Neural progenitor cell (in vitro differentiated cells): ENCODE results near the gene KRT3. TPM values are rescaled to one million over a fixed set of nuclear protein-coding genes. Genes with fewer than 3 reads are reported as not detected.

Experiments used
- DNase-seq: peaks from one replicate; pipeline ENCODE4 v3.0.0-alpha.2; 2016; ENCODE audit warnings: low spot score
- H2AFZ ChIP-seq: fragments of 200-600 bp; sonication (generic); replicated peaks from 2 replicates; pipeline ENCODE4 v1.6.1; 2016; ENCODE audit warnings: antibody characterized with exemption
- H3F3A ChIP-seq: fragments of 200-600 bp; sonication (generic); 2 replicates; pipeline ENCODE4 v1.6.1; 2016; ENCODE audit warnings: antibody characterized with exemption, low read depth
- H3K27ac ChIP-seq: fragments of 200-600 bp; sonication (generic); 2 replicates; pipeline ENCODE4 v1.5.1; 2016; ENCODE audit warnings: mild to moderate bottlenecking
- H3K27me3 ChIP-seq: fragments of 200-600 bp; sonication (generic); 2 replicates; pipeline ENCODE4 v1.6.1; 2016; ENCODE audit warnings: mild to moderate bottlenecking, moderate library complexity
- H3K36me3 ChIP-seq: fragments of 200-600 bp; sonication (generic); 2 replicates; pipeline ENCODE4 v1.5.1; 2016
- H3K4me1 ChIP-seq: fragments of 200-600 bp; sonication (generic); 2 replicates; pipeline ENCODE4 v1.6.1; 2016; ENCODE audit warnings: mixed run types
- H3K4me2 ChIP-seq: fragments of 200-600 bp; sonication (generic); 2 replicates; pipeline ENCODE4 v1.6.1; 2016
- H3K4me3 ChIP-seq: fragments of 200-600 bp; sonication (generic); 2 replicates; pipeline ENCODE4 v1.5.1; 2016
- H3K79me2 ChIP-seq: fragments of 200-600 bp; sonication (generic); 2 replicates; pipeline ENCODE4 v1.6.1; 2016; ENCODE audit warnings: low read depth
- H3K9ac ChIP-seq: fragments of 200-600 bp; sonication (generic); 2 replicates; pipeline ENCODE4 v1.6.1; 2016
- H3K9me3 ChIP-seq: fragments of 200-600 bp; sonication (generic); 2 replicates; pipeline ENCODE4 v1.5.1; 2016; ENCODE audit warnings: low read depth
- H4K20me1 ChIP-seq: fragments of 200-600 bp; sonication (generic); 2 replicates; pipeline ENCODE4 v1.6.1; 2016; ENCODE audit warnings: low read depth
- H3K27ac Mint-ChIP-seq: 3 replicates; pipeline ENCODE4 v1.8.0; 2021; ENCODE audit warnings: mixed read lengths
- H3K27me3 Mint-ChIP-seq: 2 replicates; pipeline ENCODE4 v1.8.0; 2022; ENCODE audit warnings: low read depth, mild to moderate bottlenecking, inconsistent platforms, moderate library complexity, mixed read lengths; ENCODE audit not compliant: insufficient read depth
- H3K36me3 Mint-ChIP-seq: 3 replicates; pipeline ENCODE4 v1.8.0; 2021; ENCODE audit warnings: mixed read lengths
- H3K4me1 Mint-ChIP-seq: 3 replicates; pipeline ENCODE4 v1.8.0; 2021; ENCODE audit warnings: mixed read lengths
- H3K4me3 Mint-ChIP-seq: 3 replicates; pipeline ENCODE4 v1.8.0; 2021; ENCODE audit warnings: mild to moderate bottlenecking, moderate library complexity, mixed read lengths
- H3K9me3 Mint-ChIP-seq: 3 replicates; pipeline ENCODE4 v1.8.0; 2020; ENCODE audit warnings: mixed read lengths
- CTCF ChIP-seq: fragments of 200-600 bp; sonication (generic); IDR thresholded peaks from 2 replicates; pipeline ENCODE4 v1.5.1; 2017; ENCODE audit warnings: antibody characterized with exemption, mild to moderate bottlenecking
- EZH2 ChIP-seq: fragments of 200-600 bp; sonication (generic); IDR thresholded peaks from 2 replicates; pipeline ENCODE4 v1.6.1; 2017; ENCODE audit warnings: antibody characterized with exemption, mild to moderate bottlenecking, moderate library complexity
- EZH2phosphoT487 ChIP-seq: fragments of 200-600 bp; sonication (generic); IDR thresholded peaks from 2 replicates; pipeline ENCODE4 v1.6.1; 2017; ENCODE audit warnings: antibody characterized with exemption
- total RNA-seq: library from RNA; depleted of rRNA; stranded (reverse); fragments of >200 nt; gene quantifications from 2 replicates; pipeline ENCODE4 v1.2.3, GENCODE V29; 2015; ENCODE audit warnings: low replicate concordance

KRT3 gene
- total RNA-seq, 1 donor from 2014 or later, result not detected

DNA sequence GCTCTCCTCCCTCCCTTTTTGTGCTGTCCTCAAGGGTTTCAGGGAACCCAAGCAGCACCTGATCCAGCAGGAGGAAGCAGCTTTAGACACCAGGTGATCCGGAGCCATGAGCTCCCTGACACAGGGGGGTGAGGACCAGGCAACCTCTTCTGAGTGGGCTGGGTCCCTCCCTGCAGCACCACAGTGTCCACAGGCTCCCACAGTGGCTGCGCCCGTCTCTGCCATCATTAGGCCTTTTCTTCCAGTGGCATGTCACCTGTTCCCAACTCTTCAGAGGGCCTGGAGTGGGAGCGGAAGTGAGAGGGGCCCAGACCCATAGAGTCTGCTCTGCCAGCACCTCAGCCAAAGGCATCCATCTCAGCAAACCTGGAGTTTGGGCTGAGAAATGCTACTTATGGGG lies 18.4 kb downstream of the KRT3 start:
- no peak for TF ChIP-seq EZH2phosphoT487
- no peak for TF ChIP-seq CTCF
- no peak for TF ChIP-seq EZH2
- Histone ChIP-seq H3K27me3 (peaks cover 4% of the 10 kb centered on the region), H3K9ac (no peak overlapping the region), H3K4me3 (no peak overlapping the region), H2AFZ (no peak overlapping the region), H4K20me1 (no peaks in the 10 kb centered on the region), H3F3A (no peaks in the 10 kb centered on the region), H3K9me3 (no peaks in the 10 kb centered on the region), H3K4me2 (no peak overlapping the region), H3K4me1 (no peaks in the 10 kb centered on the region), H3K27ac (no peak overlapping the region), H3K36me3 (no peaks in the 10 kb centered on the region), H3K79me2 (no peaks in the 10 kb centered on the region)
- Mint-ChIP-seq H3K9me3 (no peaks in the 10 kb centered on the region), H3K36me3 (no peaks in the 10 kb centered on the region), H3K4me1 (no peaks in the 10 kb centered on the region), H3K27ac (no peak overlapping the region), H3K4me3 (no peak overlapping the region), H3K27me3 (peaks cover 2% of the 10 kb centered on the region)
- no peak for DNase-seq

- peaks cover 2% of the 10 kb centered on the region for H3K27me3 Mint-ChIP-seq
- H3K4me2 ChIP-seq, result no peak within 1 kb of the TSS
- H3K27ac Mint-ChIP-seq, result no peak within 1 kb of the TSS
Observed at GRCh38 chr12:52776913-52777395, 19.0 kb downstream of the KRT3 start, which contains the start of gene KRT76. Gene KRT76, minus strand, starts transcription at chr12:52777345. Its CDS starts 54 bp downstream, at chr12:52777291.

GRCh38 chr12:52776435-52776834 lies 19.5 kb downstream of the KRT3 start:
- Histone ChIP-seq H3K4me3 (no peak overlapping the region), H3K36me3 (no peaks in the 10 kb centered on the region), H3K27ac (no peak overlapping the region), H4K20me1 (no peaks in the 10 kb centered on the region), H3K27me3 (peaks cover 4% of the 10 kb centered on the region), H3K79me2 (no peaks in the 10 kb centered on the region), H3K9me3 (no peaks in the 10 kb centered on the region), H3K9ac (no peak overlapping the region), H3K4me2 (no peak overlapping the region), H3K4me1 (no peaks in the 10 kb centered on the region), H2AFZ (no peak overlapping the region), H3F3A (no peaks in the 10 kb centered on the region)
- Mint-ChIP-seq H3K9me3 (no peaks in the 10 kb centered on the region), H3K36me3 (no peaks in the 10 kb centered on the region), H3K27ac (no peak overlapping the region), H3K27me3 (peaks cover 4% of the 10 kb centered on the region), H3K4me3 (no peak overlapping the region), H3K4me1 (no peaks in the 10 kb centered on the region)
- TF ChIP-seq EZH2phosphoT487 (no peak), CTCF (no peak), EZH2 (no peak)
- no peak for DNase-seq

More at GRCh38 chr12:52776913-52777395, 19.0 kb downstream of the KRT3 start, which contains the start of gene KRT76:
- H3K4me1 Mint-ChIP-seq, result no peaks in the 10 kb centered on the region
- H3K4me1 ChIP-seq, result no peaks in the 10 kb centered on the region
- H3K4me3 Mint-ChIP-seq, result no peak within 1 kb of the TSS
- peaks cover 4% of the 10 kb centered on the region for H3K27me3 ChIP-seq
- no peak for DNase-seq
- H3K36me3 ChIP-seq, result no peaks in the 10 kb centered on the region
- no peak within 1 kb of the TSS for H2AFZ ChIP-seq
- H3K9ac ChIP-seq, result no peak within 1 kb of the TSS
- no peaks in the 10 kb centered on the region for H3K9me3 ChIP-seq
- no peak within 1 kb of the TSS for H3K27ac ChIP-seq
- H3K4me3 ChIP-seq, result no peak within 1 kb of the TSS
- no peaks in the 10 kb centered on the region for H3K36me3 Mint-ChIP-seq
- H4K20me1 ChIP-seq, result no peaks in the 10 kb centered on the region
- H3K79me2 ChIP-seq, result no peaks in the 10 kb centered on the region
- TF ChIP-seq CTCF, result no peak
- no peak for TF ChIP-seq EZH2
- TF ChIP-seq EZH2phosphoT487, result no peak
- no peaks in the 10 kb centered on the region for H3F3A ChIP-seq
- H3K9me3 Mint-ChIP-seq, result no peaks in the 10 kb centered on the region
